IPS-11a (cell line): ENCODE data around the gene GPR152.

ENCODE experiments used
- H3K4me3 ChIP-seq: one replicate; pipeline ENCODE4 v1.5.1; 2013; ENCODE audit warnings: low read depth, low read length, control low read depth

The GPR152 gene, protein sequence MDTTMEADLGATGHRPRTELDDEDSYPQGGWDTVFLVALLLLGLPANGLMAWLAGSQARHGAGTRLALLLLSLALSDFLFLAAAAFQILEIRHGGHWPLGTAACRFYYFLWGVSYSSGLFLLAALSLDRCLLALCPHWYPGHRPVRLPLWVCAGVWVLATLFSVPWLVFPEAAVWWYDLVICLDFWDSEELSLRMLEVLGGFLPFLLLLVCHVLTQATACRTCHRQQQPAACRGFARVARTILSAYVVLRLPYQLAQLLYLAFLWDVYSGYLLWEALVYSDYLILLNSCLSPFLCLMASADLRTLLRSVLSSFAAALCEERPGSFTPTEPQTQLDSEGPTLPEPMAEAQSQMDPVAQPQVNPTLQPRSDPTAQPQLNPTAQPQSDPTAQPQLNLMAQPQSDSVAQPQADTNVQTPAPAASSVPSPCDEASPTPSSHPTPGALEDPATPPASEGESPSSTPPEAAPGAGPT

DNA sequence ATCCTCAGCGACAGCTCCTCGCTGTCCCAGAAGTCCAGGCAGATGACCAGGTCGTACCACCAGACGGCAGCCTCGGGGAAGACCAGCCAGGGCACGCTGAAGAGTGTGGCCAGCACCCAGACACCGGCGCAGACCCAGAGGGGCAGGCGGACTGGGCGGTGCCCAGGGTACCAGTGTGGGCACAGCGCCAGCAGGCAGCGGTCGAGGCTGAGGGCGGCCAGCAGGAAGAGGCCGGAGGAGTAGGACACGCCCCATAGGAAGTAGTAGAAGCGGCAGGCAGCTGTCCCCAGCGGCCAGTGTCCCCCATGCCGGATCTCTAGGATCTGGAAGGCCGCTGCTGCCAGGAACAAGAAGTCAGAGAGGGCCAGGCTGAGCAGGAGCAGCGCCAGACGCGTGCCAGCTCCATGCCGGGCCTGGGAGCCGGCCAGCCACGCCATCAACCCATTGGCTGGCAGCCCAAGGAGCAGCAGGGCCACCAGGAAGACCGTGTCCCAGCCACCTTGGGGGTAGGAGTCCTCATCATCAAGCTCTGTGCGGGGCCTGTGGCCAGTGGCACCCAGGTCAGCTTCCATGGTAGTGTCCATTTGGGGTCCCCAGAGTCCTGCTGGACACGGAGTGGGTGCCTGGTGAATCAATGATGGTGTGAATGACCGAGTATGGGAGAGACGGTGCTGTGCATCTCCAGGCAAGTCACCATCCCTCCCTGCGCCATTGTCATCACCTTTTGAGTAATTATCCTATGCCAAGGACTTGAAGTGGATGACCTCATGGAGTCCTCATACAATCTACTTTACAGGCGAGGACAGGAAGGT, at the start of gene GPR152:
GPR152 (minus strand) TSS at position 589 of the 812 bp plus-strand sequence; CDS start at position 584, 5 bp downstream.
- H3K4me3 ChIP-seq, result no peak within 1 kb of the TSS

DNA sequence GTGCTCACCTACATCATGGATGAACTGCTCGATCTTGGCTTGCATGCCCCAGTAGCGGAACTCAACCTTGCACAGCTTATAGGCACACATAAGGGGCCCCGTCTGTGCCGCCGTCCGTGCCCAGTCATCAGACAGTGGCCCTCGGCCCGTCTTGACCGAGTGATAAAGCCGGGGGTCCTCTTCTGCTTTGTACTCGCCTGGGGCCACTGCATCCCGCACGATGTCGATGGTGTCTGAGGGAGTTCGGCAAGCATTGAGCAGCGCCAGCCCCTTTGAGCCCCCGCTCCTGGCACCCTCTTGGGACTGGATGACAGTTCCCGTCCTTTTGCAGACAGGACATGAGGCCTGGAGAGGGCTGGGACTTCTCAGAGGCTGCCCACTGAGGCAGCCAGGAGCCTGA, 49.3 kb upstream of the GPR152 start:
- no peak overlapping the region for H3K4me3 ChIP-seq

DNA sequence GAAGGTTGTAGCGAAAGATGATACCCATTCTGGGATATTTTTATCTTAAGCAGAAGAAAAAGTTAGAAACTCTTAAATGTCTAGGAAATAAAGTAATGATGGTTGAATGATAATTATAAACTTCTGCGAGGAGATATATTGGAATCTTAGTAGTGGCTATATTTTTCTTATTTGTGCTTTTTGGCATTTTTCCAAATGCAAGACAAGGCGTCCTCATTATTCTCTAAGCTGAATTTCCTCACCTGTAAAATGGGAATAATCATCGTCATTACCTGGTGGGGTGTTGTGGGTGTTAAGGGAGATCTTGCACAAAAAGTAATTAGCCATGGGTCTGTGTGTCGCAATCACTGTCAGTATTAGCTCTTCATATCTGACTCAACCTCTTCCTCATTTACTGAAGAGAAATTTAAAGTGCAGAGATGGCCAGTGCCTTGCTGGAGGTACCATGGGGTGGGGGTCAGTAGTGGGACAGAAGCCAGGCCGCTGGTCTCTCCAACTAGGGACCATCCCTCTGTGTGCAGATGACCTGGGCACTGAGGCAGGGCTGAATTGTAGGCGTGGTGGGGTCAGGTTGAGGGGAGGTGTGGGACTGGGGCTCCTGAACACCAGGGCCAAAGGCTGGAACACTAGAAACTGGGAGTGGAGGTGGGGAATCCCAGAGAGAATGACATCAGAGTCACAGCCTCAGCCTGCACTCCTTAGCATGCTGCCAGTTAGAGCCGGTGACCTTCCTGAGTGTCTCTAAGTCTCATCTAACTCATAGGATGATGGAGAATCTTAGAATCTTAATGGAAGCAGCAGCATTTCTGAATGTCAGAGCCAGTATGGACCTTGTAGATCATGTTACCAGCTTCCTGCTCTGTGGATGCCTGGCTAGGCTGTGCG, 48.5 kb upstream of the GPR152 start:
- no peak overlapping the region for H3K4me3 ChIP-seq

DNA sequence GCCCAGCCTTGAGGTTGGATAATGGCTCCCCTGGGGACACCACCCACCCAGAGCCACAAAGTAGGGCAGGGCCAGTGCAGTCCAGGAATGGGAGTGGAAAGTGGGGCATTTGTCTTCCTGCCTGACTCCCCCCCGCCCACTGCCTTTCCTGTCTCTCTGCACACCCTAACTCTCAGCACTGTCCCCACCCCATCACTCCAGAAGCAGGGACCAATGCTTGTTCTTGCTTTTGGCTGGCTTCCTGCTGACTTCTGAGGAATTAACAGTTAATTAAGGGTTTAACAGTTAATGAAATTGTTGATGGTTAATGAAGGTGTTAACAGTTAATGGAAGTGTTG, 47.9 kb upstream of the GPR152 start:
- no peak overlapping the region for H3K4me3 ChIP-seq

DNA sequence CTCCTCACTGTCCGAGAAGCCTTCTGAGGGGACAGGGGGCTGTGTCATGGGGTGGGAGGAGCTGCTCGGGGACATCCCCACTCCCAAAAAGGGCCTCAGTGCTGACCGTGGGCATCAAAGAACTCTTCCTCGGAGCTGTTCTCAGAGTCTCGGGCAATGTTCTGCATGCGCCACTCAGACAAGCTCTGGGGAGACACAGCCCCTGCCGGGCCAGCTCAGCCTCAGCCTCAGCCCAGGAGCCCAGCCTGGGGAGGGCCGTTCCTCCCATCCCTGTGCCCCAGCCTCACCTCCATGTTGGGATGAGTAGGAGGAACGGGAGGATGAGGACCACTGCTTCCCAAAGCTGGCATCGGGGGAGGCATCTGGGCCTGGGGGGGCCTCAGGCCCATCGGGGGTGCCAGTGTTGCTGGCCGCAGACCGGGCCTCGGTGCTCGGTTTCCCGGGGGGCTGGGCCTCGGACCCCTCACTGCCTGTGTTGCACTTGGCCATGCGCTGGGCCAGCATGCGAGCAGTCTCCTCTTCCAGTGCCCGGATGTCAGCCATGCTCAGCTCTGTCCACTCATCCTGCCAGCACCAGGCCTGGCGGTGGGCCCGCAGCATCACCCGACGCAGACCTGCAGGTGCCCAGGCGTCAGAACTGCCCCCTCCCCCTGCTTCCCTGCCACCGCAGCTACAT, 47.4 kb upstream of the GPR152 start:
- H3K4me3 ChIP-seq, result no peak overlapping the region

DNA sequence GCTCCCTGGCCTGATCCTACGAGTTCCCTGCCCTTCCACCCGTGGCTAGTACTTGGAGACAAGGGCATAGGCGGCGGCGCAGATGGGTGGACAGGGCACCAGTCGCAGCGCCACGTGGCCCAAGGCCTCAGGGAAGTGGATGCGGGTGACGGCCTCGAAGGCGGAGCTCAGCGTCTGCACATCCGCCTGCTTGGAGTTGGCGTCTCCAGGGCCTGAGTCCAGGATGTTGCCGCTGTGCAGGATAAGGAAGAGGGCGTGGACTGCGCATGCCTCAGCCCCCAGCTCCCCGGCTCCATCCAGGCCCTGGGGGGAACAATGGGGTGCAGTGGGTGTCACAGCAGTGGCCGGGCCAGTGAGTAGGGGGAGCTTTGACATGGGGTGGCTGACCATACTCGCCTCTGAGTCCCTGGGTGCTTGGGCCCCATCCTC, 46.0 kb upstream of the GPR152 start:
- H3K4me3 ChIP-seq, result no peak overlapping the region

DNA sequence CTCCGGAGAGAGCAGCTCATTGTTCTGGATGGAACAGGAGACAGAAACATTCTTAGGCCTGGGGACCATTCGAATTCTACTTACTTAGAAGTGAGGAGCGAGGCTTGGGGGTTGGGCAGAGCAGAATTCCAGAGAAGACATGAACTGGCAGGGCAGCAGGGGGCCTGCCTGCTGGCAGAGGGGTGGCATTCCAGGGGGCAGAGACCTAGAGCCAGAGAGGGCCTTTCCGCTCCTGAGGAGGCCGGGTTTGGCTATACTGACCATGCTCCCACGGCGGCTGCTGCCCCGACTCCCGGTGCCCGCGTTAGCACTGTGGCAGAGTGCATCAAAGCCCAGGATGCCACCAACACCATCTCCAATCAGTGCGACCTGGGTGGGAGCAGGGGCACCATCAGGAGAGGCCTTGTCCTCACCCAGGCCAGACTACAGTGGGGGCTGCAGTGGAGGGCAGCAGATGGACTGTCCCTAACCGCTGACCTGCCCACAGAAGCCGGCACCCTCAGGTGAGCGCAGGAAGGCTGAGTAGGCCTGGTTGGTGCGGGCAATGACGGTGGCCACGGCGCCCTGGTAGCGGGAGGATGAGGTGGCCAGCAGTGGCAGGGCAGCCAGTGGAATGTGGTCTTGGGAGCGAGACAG, 45.2 kb upstream of the GPR152 start:
- H3K4me3 ChIP-seq, result no peak overlapping the region

DNA sequence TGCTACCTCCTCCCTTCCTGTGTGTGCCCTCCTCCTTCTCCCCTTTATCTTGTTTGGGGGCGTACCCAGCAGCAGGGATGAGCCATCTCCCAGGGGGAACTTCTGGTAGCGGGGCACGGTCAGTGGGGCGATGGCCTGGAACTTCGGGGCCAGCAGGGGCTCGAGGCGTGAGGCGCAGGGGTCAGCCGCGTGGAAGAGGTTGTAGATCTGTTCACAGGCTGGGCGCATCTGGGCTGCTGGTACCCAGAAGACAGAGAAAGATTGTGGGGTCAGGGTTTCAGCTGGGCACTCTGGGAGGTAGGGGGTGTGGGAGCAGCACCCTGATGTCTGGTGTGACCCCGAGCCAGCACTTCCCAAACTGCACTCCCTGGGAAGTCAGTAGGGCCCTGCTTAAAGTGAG, 43.6 kb upstream of the GPR152 start:
- no peak overlapping the region for H3K4me3 ChIP-seq

DNA sequence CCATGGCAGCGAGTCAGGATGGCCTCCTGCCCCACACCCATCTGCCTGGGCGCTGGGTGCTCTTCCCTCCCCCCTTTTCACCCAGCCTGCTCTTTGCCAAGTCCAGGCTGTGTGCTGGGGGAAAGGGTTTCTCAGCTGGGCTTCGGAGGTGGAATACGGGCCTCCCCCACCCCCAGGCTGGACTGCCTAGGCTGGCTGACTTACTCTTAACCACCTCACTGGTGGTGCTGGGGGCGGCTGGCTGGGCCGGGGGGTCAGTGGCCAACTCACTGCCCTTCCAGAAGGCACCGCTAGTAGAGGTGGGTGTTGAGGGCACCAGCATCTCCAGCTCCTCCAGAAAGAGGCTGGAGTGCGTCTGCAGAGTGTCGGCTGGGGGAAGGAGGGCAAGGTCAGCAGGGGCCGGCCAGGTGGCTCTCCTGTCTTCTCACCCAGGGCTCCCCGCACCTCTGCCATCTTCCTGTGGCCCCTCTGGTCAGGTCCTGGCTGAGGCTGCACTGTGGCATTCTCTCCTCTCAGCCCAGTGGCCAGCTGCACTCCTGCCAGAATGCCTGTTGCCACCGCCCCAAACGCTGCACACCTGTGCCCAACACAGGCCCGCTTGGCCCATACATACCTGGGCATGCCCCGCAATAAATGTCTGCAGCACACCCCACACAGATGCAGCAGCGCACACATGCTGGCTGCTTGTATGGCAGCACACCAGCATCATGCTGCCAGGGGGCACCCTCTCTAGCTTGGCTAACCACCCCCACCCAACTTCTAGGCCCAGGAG, 42.9 kb upstream of the GPR152 start:
- no peak overlapping the region for H3K4me3 ChIP-seq

DNA sequence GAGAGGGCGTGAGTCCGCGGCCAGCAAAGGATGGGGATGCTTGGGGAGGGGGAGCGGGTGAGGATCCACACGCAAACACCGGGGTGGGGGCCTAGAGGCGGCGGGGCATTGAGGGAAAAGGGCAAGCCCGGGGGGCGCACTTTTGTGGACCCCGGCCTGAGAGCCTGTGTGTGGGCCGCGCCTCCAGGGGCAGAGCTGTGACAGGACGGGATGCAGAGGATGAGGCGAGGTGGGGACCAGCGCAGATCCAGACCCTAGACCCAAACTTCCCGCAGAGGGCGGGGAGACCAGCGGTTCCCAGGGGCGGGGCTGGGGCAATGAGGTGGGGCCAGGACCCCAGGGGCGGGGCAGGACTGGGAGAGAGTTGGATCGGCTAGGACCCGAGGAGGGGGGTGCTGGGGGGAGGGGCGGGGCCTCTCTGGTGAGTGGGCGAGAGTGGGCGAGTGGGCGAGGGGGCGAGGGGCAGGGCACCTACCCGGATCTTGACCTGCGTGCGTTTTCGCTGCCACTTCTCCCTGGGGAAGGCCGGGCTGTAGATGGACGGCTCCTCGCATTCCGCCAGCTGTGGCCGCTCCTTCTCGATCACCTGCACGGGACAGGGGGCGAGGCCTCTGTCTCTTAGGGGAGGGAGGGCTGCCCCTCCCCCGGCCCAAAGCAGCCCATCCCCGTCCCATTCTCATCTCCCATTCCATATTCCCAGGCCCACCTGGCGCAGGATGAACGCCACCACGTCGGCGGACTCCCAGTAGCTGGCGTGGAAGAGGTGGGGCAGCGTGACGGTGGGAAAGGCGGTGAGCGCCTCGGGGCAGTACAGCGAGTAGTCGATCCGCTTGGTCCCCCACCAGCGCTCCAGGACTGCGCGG, 42.1 kb upstream of the GPR152 start:
- no peak overlapping the region for H3K4me3 ChIP-seq

DNA sequence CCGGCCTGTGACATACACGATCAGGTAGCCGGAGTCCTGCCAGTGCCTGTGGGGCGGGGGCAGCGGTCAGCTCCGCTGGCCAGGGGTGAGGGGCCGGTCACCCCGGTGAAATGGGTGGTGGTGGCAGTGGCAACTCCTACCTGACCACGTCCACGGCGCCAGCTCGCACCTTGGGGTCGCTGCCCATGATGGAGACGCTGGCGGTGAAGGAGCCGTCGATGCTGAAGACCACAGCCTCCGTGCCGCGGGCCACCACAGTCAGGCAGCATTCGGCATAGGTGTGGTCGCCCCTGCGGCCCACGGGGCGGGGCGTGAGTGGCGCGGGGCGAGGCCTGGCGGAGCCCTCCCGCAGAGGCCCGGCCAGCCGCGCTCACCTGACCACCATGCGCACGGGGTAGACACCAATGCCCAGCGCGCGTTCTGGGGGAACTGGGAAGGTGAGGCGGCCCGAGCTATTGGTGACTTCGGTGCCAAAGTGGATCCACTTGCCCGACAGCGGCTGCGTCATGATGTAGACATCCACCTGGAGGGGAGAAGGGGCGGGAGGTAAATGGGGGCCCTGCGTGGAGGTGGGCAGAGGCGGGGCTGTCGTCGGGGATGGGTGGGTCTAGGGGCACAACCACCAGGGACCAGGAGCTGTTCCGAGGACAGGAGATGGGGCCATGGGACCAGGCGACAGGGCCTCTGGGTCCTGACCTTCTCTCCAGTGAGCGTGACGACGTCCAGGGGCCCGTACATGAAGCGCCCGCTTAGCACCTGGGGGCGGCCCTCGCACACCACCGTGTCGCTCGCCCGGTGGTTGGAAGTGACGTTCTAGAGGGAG, 41.2 kb upstream of the GPR152 start:
- no peak overlapping the region for H3K4me3 ChIP-seq

DNA sequence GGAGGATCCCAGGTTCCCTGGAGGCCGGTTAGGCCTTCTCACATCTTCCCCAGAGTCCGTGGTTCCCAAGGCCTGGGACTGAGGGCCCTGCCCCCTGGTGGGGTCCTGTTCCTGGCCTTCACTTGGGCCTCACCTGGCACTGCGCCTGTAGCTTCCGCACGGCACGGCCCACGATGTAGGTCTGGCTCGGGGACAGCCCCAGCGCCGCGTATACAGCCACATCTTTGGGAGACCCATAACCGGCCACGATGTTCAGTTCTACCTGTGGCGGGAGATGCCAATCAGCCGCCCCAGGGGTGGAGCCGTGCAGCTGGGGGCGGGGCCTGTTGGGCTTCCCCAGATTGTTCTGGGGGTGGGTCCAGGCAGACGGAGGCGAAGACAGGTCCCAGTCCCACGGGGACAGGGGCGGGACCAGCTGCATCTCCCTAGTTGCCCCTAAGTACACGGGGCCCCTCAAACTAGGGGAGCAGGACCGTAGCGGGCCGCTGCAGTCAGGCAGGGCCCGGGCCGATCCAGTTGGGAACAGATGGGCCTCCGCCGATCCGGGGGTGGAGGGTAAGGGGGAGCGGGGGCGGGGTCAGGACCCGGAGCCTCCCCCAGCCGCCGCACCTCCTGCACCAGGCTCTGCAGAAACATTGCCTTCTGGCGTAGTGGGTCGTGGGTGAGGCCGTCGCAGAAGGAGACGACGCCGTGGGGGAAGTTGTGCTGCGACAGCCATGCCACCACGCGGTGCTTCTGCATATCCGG, 40.4 kb upstream of the GPR152 start:
- H3K4me3 ChIP-seq, result no peak overlapping the region

DNA sequence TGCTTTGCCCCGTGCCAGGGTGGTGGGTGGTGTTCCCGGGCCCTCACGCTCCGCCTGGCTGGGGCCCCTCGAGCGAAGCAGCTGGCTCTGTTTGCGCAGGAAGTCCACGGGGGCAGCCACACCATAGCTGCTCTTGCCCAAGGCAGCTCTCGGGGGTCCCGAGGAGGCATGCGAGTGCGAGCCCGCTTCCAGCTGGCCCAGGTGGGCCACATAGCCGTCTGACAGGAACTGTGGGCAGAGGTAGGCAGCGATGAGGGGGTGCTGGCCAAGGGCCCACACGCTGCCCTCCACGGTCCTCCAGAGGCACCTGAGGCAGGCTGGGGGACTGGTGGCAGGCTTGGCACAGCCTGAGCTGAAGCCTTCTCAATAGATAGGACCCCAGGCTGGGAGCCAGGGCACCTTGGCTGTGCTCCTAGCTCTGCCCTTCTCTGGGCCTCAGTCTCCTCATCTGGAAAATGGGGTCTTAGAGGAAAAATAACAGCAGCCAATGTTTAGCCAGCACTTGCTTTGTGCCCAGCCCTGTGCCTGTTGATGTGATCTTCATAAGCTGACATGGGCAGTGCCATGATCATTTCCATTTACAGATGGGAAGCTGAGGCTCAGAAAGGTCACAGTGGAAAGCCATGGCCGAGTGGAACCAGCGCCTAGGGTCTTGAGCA, 39.7 kb upstream of the GPR152 start:
- no peak overlapping the region for H3K4me3 ChIP-seq

DNA sequence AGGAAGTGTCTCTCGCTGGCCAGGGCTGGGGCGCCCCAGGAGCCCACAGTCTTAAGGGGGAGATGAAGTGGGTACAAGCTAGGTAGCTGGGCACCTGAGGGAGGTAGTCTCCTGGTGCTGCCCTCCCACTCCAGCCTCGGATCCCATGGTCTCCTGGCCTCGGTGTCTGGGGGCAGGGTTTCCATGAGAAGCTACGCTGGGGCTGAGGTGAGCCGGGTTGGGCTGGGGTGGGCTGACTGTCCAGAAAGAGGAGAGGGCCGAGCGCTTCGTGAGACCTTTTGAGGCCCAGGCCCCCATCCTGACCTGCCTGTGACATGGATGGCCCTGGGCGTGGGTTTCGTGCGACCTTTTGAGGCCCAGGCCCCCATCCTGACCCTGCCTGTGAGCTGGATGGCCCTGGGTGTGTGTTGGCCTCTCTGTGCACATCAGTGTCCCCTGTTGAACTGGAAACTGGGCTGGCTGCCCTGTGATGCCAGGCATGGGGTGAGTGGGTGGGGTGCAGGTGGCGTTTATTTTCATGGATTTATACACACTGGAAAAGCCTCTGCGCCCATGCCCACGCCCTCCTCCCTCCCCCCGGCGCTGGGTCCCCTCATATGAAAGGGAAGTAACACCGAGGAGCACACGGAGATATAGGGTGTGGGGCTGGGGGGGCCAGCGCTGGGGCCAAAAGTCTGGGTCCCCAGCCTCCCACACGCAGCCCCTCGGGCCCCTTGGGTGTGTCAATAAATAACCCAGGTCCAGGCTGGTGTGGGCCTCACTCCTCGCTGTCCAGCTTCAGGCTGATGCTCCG, 38.9 kb upstream of the GPR152 start:
- no peak overlapping the region for H3K4me3 ChIP-seq

DNA sequence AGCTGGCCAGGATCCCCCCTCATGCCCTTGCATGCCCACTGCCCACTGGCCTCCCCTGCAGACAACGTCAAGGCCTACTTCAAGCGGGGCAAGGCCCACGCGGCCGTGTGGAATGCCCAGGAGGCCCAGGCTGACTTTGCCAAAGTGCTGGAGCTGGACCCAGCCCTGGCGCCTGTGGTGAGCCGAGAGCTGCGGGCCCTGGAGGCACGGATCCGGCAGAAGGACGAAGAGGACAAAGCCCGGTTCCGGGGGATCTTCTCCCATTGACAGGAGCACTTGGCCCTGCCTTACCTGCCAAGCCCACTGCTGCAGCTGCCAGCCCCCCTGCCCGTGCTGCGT, 38.2 kb upstream of the GPR152 start:
- no peak overlapping the region for H3K4me3 ChIP-seq
